Astrocyte of the cerebellum (primary cell): ENCODE results near the gene MICAL3.
A peak's percentile ranks its signal among the peaks of the same experiment; 100 is the strongest.
"Not testable (repeated sequence)": the region's sequence is repeated elsewhere in the genome, so short reads cannot be mapped to it uniquely, and the experiment has no call there.

ENCODE experiments used
- DNase-seq: peaks from one replicate; pipeline ENCODE4 v3.0.0-alpha.2; 2011; ENCODE audit warnings: low read depth
- H3K4me3 ChIP-seq: 2 replicates; pipeline ENCODE4 v1.5.1; 2011; ENCODE audit warnings: mild to moderate bottlenecking, low read depth, low read length, moderate library complexity
- in situ Hi-C: cut with HindIII; loops from 2 replicates; pipeline ENCODE4 v1.10.0; 2017; ENCODE audit warnings: low sequenced_read_pairs
- TF ChIP-seq, protein P1 (sequence below): IDR thresholded peaks from 2 replicates; pipeline ENCODE4 v1.5.1; 2012; ENCODE audit warnings: low read length, low read depth, moderate library complexity, mild to moderate bottlenecking; ENCODE audit errors: missing control alignments

MICAL3 gene

DNA sequence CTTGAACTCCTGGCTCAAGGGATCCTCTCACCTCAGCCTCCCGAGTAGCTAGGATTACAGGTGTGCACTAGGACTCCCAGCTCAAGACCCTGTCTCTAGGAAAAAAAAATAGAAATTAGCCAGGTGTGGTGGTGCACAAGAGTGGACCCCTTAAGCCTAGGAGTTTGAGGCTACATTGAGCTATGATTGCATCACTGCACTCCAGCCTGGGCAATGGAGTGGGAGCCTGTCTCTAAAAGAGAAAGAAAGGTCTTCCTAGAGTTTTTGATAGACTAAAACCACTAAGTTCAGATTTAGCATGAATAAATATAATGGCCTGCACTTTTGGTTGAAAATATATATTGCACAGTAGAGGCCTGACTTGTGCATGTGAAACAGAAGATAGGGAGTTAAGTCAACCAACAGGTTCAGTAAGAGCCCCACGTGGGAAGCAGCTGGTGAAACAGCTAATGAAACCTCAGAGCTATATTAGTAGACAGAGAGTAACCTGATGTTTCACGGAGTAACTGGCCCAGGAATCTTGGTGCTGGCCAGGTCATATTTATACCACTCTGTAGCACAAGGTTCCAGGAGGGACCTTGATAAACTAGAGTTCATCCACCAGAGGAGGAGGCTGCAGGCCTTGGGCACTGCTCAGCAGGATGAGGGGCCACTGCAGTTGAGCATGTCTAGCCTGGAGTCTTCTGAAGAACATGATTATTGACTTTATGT is 4.6 kb upstream of the MICAL3 start:
- TF ChIP-seq, protein P1, sequence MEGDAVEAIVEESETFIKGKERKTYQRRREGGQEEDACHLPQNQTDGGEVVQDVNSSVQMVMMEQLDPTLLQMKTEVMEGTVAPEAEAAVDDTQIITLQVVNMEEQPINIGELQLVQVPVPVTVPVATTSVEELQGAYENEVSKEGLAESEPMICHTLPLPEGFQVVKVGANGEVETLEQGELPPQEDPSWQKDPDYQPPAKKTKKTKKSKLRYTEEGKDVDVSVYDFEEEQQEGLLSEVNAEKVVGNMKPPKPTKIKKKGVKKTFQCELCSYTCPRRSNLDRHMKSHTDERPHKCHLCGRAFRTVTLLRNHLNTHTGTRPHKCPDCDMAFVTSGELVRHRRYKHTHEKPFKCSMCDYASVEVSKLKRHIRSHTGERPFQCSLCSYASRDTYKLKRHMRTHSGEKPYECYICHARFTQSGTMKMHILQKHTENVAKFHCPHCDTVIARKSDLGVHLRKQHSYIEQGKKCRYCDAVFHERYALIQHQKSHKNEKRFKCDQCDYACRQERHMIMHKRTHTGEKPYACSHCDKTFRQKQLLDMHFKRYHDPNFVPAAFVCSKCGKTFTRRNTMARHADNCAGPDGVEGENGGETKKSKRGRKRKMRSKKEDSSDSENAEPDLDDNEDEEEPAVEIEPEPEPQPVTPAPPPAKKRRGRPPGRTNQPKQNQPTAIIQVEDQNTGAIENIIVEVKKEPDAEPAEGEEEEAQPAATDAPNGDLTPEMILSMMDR: no peak
- in situ Hi-C loops: no loop called here
- no peak overlapping the region for H3K4me3 ChIP-seq
- DNase-seq: no peak

DNA sequence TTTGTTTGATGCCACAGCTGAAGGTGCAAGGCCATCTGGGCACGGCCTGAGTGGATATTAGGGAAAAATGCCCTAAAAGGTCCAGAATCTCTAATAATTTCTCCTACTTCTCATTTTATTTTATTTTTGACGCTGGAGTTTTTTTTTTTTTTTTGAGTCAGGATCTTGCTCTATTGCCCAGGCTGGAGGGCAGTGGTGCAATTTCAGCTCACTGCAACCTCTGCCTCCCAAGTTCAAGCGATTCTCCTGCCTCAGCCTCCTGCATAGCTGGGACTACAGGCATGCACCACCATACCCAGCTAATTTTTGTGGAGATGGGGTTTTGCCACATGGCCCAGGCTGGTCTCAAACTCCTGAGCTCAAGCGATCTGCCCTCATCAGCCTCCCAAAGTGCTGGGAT is 1.5 kb upstream of the MICAL3 start:
- in situ Hi-C loops, DNase-seq: not testable (repeated sequence)

DNA sequence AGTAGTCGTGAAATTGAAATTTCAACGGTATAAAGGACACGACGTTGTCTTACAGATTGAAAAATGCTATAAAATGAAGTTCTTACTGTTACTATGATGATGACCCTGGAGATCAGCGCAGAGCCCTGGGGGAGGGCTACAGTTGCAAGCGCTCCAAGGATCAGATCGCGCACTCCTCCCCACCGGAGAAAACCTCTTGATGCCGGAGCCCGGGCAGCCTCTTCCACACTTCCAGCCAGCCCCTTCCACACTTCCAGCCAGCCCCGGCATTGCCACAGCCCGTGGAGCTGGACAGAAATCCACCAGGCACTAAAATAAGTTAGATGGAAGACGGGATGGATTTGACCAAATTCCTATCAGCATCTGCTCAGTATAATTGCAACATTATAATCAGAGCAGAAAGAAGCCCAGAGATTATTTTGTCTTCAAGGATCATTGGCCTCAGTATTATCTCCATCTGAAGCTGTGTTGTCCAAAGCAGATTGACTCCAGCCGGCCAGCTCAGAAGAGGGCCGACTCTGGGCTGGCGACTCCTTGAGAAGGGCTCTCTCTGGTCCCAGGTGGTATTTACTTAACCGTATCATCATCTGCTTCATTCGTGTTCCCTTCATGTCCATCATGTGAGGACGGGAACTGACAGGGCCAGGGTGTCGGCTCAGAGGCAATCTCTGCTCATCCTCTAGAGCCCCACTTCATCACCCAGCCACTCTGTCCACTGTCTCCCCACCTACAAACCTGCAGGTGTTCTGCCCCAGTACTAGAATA is 777 bp upstream of the MICAL3 start:
- TF ChIP-seq, protein P1: no peak
- no peak for DNase-seq
- H3K4me3 ChIP-seq: peak overlapping the region; percentile 55
- in situ Hi-C loops: no loop called here

More for the DNA sequence above, 1.5 kb upstream of the MICAL3 start:
- H3K4me3 ChIP-seq: not testable (repeated sequence)

DNA sequence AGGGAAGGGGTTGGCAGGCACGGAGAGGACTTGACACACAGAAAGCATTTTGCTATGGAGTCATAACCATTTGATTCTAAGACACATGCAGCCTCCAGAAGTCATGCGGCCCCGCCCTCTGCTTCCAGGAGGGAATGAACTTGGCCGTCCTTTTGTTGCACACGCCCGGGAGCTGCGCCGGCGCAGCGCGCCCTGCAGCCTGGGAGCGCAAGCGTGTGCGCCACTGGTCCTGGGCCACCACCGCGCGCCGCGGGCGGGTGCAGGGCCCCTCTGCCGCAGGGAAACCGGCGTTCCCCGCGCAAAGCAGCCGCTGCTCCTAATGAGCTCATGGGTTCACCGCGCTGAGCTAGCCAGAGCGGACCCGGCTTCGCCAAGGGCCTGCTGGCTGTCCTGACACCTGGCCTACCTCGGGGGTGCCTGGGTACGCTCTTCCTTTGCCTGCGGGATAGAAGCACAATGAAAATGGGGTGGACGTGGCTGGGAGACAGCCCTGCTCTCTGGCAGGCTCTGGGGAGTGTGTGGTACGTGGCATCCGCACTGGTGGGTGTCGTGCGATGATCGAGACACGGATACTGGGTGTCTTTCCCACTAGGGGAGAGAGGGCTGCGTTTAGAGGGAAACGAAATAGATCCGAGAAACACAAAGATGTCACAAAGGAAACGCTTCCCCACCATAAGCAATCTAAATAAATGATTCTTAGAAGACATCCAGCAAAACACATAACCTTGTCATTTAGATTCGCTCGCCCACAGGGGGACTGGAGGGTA is 669 bp downstream of the MICAL3 start:
- in situ Hi-C loops: no loop called here
- H3K4me3 ChIP-seq: peak overlapping the region; percentile 55
- TF ChIP-seq, protein P1: peak; percentile 0
- peak; percentile 39 for DNase-seq

DNA sequence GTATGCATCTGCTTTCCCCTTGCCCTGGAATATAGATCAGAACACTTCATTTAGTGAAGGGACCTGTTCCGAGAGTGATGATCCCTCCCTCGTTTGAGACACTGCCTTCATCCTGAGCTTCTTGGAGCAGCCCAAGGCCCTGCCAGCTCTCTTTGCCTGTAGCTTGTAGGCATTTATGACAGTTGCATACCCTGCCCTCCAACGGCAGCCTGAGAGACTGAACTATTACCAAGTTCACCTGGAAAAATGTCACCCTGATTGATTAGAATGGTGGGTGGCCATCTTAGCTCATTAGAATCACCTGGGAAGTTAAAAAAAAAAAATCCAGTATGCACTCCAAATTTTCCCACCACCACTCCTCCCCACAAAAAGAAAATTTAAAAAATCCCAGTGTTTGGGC is 1.5 kb downstream of the MICAL3 start:
- no peak overlapping the region for H3K4me3 ChIP-seq
- TF ChIP-seq, protein P1: no peak
- in situ Hi-C loops: no loop called here
- DNase-seq: no peak

DNA sequence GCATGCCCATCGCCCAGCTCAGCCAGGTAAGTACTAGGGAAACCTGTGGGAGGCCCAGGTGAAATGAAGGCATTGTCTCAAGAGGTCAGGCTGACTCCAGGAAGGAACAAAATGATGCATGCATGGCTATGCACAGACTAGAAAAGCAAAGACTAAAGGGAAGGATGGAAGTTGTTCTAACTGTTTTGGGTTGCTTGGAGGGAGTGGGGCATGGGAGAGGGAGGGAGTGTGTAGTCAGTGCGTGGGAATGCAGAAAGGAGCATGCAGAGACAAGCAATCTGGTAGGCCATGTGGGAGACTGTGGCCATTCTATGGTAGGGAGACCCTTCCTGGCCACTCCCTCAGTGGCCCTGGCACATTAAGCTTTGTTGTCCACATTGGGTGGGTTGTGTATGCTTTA is 2.9 kb downstream of the MICAL3 start:
- no peak overlapping the region for H3K4me3 ChIP-seq
- in situ Hi-C loops: no loop called here
- TF ChIP-seq, protein P1: no peak
- DNase-seq: no peak

DNA sequence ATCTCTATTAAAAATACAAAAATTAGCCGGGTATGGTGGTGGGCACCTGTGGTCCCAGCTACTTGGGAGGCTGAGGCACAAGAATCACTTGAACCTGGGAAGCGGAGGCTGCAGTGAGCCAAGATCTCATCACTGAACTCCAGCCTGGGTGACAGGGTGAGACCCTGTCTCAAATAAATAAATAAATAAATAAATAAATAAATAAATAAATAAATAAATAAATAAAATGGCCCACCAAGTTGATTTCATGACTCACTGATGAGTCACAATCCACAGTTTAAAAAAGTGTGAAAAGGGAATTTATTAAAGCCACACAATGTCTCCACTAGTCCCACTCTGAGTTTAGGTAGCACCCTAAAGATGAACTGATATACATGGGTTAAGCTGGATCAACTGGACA is 3.6 kb downstream of the MICAL3 start:
- H3K4me3 ChIP-seq, DNase-seq, in situ Hi-C loops: not testable (repeated sequence)
